ENCODE results near the gene TBCC.

The TBCC gene

DNA sequence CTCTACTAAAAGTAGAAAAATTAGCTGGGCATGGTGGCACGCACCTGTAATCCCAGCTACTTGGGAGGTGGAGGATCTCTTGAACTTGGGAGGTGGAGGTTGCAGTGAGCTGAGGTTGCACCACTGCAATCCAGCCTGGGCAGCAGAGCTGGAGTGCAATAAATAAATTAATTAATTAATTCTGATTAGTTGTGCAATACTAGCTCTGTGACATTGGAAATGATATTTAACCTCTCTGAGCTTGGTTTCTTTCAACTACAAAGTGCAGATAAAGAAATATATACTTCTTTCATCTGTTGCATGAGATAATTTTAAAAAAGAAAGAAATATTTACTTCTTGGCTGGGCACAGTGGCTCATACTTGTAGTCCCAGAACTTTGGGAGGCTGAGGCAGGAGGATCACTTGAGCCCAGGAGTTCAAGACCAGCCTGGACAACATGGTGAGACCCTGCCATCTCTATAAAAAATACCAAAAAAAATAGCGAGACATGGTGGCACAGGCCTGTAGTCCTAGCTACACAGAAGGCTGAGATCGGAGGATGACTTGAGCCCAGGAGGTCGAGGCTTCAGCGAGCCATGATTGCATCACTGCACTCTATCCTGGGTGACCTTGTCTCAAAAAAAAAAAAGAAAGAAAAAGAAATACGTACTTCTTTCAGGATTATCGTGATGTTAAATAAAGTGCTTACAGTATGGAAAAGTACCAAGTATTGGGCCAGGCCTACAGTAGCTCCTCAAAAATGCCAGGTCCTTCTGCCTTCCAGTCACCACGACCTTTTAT lies 15.6 kb upstream of the TBCC start:
- no peak for DNase-seq (ENCODE audit: low read depth in 2 of 2)
- TF ChIP-seq, protein P1, sequence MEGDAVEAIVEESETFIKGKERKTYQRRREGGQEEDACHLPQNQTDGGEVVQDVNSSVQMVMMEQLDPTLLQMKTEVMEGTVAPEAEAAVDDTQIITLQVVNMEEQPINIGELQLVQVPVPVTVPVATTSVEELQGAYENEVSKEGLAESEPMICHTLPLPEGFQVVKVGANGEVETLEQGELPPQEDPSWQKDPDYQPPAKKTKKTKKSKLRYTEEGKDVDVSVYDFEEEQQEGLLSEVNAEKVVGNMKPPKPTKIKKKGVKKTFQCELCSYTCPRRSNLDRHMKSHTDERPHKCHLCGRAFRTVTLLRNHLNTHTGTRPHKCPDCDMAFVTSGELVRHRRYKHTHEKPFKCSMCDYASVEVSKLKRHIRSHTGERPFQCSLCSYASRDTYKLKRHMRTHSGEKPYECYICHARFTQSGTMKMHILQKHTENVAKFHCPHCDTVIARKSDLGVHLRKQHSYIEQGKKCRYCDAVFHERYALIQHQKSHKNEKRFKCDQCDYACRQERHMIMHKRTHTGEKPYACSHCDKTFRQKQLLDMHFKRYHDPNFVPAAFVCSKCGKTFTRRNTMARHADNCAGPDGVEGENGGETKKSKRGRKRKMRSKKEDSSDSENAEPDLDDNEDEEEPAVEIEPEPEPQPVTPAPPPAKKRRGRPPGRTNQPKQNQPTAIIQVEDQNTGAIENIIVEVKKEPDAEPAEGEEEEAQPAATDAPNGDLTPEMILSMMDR (IDR thresholded peaks at IDR 0.05; ENCODE audit: low read depth, low read length), result no peak
- no peak overlapping the region for H3K4me3 ChIP-seq (replicated peaks in 1 of 2; ENCODE audit: low read depth in 2 of 2, low read length in 2 of 2)

DNA sequence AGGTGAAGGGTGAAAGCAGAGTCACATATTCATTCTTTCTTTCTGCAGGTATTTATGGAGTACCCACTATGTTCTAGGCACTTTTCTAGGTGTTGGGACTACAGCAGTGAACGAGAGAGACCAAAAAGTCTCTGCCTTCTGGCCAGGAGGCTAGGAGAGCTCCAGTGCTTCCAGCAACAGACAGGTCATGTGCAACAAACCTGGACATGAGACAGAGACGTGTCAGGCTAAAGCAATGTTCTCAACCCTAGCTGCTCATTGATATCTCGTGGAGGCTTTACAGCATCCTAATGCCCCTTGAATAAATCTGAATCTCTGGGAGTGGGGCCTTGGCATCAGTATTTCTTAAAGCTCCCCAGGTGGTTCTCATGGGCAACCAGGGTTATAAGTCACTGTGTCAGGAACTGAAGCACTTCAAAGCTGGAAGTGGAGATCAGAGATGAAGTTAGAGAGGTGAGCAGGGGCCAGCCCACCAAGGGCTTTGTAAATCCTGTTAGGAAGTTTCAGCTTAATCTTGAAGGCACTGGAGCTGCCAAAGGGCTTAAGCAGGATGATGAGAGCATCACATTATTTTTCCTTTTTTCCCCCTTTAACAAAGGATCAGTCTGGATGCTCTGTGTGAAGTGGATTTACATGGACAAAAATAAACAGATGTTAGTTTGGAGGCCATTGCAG lies 13.0 kb upstream of the TBCC start:
- TF ChIP-seq, protein P1 (IDR thresholded peaks at IDR 0.05; ENCODE audit: low read depth, low read length), result no peak
- no peak for DNase-seq (ENCODE audit: low read depth in 2 of 2)
- no peak overlapping the region for H3K4me3 ChIP-seq (replicated peaks in 1 of 2; ENCODE audit: low read depth in 2 of 2, low read length in 2 of 2)

DNA sequence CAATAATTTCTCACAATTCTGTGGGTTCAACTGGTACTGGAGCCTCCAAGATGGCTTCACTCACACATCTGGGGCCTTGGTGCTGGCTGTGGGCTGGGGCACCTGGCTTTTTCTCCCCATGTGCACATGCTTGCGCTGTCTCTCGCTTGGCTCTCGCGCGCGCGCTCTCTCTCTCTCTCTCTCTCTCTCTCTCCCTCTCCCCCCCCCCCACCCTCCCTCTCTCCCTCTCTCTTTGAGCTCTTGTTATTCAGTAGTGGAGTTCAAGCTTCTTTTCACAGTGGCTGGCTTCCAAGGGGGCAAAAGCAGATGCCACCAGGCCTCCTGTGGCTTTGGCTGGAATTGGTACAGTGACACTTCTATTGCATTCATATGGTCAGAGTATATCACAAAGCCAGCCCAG lies 10.8 kb upstream of the TBCC start:
- no peak overlapping the region for H3K4me3 ChIP-seq (replicated peaks in 1 of 2; ENCODE audit: low read depth in 2 of 2, low read length in 2 of 2)
- DNase-seq (ENCODE audit: low read depth in 2 of 2), result no peak
- TF ChIP-seq, protein P1 (IDR thresholded peaks at IDR 0.05; ENCODE audit: low read depth, low read length), result no peak

DNA sequence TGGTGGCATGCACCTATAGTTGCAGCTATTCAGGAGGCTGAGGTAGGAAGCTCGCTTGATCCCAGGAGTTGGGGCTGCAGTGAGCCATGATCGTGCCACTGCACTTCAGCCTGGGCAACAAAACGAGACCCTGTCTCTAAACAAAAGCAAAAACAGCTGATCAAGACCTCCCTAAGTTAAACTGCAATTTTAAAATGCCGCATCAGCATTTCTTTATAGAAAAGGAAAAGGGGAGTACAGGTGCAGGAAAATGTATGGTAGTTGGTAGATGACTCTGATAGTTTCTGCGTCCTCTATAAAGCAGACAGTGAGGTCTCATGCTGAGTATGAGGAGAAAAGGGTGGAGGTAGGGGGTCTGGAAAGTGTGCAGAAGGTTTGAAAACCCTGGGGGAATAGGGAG lies 8.9 kb upstream of the TBCC start:
- TF ChIP-seq, protein P1 (IDR thresholded peaks at IDR 0.05; ENCODE audit: low read depth, low read length), result no peak
- no peak for DNase-seq (ENCODE audit: low read depth in 2 of 2)
- no peak overlapping the region for H3K4me3 ChIP-seq (replicated peaks in 1 of 2; ENCODE audit: low read depth in 2 of 2, low read length in 2 of 2)

DNA sequence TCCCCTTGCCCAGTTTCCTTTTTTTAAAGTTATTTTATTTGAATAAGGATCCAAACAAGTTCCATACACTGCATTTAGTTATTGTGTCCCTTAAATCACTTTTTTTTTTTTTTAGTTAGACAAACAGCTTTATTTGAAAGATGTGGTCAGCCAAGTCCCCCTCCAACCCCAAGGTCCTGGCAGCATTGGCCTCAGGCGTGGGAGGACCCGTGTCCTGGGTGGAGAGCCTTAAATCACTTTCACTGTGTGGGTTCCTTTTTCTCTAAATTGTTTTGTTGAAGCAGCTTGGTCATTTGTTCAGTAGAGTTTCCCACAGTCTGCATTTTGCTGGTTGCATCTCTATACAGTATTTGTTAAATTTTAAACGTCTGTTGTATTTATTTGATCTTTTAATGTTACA lies 5.2 kb upstream of the TBCC start:
- H3K4me3 ChIP-seq (replicated peaks in 1 of 2; ENCODE audit: low read depth in 2 of 2, low read length in 2 of 2), result no peak overlapping the region
- no peak for DNase-seq (ENCODE audit: low read depth in 2 of 2)
- TF ChIP-seq, protein P1 (IDR thresholded peaks at IDR 0.05; ENCODE audit: low read depth, low read length), result no peak

DNA sequence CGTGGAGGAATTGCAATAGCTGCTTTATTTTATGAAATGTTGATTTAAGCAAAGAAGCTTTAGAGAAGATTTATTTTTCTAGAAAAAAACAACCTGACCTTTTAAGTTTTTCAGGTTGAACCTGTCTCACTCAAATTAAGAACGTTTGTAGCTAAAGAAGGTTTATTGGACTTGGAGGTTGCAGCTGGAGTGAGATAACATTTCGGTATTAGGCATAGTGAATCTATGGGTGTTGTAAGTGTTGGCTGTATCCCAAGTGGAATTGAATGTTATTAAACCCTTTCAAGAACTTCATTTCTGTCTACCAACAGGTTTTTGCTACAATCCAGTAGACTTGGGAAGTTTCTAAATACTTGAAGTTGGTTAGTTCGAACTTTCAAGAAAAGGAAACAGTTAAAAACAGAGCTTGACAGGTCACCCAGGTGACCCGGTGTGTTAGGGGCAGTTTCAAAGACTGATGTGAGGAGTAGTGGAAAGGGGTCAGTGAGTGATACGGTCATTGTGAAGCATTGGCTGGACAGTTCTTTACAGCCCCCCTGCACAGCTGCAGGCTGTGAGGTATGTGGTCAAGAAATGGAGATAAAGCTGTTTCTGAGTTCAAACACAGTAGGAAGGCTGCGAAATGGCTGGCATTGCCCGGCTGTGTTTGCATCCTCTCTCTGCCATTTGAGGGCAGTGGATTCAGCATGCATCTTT lies 2.4 kb upstream of the TBCC start:
- H3K4me3 ChIP-seq (replicated peaks in 1 of 2; ENCODE audit: low read depth in 2 of 2, low read length in 2 of 2), result no peak overlapping the region
- TF ChIP-seq, protein P1 (IDR thresholded peaks at IDR 0.05; ENCODE audit: low read depth, low read length), result no peak
- DNase-seq (ENCODE audit: low read depth in 2 of 2), result peak in 1 of 2 donors; percentile 26

Measured in cardiac fibroblast (primary cell).